Parathyroid adenoma (tissue), 2 donors: ENCODE results near the gene ANKRD6.
"Not testable (repeated sequence)": the region's sequence is repeated elsewhere in the genome, so short reads cannot be mapped to it uniquely, and the experiment has no call there.

ENCODE experiments used
- H2AFZ ChIP-seq: fragments of 300-600 bp; sonication (generic); one replicate; pipeline ENCODE4 v1.7.0; 2017; ENCODE audit warnings: antibody characterized with exemption, mild to moderate bottlenecking
- H3K27ac ChIP-seq: fragments of 300-600 bp; sonication (generic); one replicate; pipeline ENCODE4 v1.7.0; 2017
- H3K27me3 ChIP-seq: fragments of 300-600 bp; sonication (generic); one replicate; pipeline ENCODE4 v1.7.0; 2017; ENCODE audit warnings: low read length; ENCODE audit not compliant: control insufficient read depth, insufficient read depth
- H3K36me3 ChIP-seq: fragments of 300-600 bp; sonication (generic); one replicate; pipeline ENCODE4 v1.7.0; 2017; ENCODE audit warnings: low read length; ENCODE audit not compliant: control insufficient read depth, insufficient read depth
- H3K4me1 ChIP-seq: fragments of 300-600 bp; sonication (generic); one replicate; pipeline ENCODE4 v1.7.0; 2017; ENCODE audit warnings: control low read depth
- H3K4me2 ChIP-seq: fragments of 300-600 bp; sonication (generic); one replicate; pipeline ENCODE4 v1.7.0; 2017; ENCODE audit warnings: low read length
- H3K4me3 ChIP-seq: fragments of 300-600 bp; sonication (generic); one replicate; pipeline ENCODE4 v1.7.0; 2017; ENCODE audit warnings: low read depth, low read length
- H3K79me2 ChIP-seq: fragments of 300-600 bp; sonication (generic); one replicate; pipeline ENCODE4 v1.7.0; 2017; ENCODE audit warnings: control low read depth
- H3K9ac ChIP-seq: fragments of 300-600 bp; sonication (generic); one replicate; pipeline ENCODE4 v1.7.0; 2017; ENCODE audit warnings: mild to moderate bottlenecking
- H3K9me3 ChIP-seq: fragments of 300-600 bp; sonication (generic); one replicate; pipeline ENCODE4 v1.7.0; 2017; ENCODE audit warnings: low read length; ENCODE audit not compliant: control insufficient read depth
- TF ChIP-seq, protein P1 (sequence below): fragments of 300-600 bp; sonication (generic); IDR thresholded peaks from one replicate; pipeline ENCODE4 v1.7.0; 2017; ENCODE audit warnings: antibody characterized with exemption, mild to moderate bottlenecking
- donor health status: primary hyperparathyroidism.

The ANKRD6 gene

DNA sequence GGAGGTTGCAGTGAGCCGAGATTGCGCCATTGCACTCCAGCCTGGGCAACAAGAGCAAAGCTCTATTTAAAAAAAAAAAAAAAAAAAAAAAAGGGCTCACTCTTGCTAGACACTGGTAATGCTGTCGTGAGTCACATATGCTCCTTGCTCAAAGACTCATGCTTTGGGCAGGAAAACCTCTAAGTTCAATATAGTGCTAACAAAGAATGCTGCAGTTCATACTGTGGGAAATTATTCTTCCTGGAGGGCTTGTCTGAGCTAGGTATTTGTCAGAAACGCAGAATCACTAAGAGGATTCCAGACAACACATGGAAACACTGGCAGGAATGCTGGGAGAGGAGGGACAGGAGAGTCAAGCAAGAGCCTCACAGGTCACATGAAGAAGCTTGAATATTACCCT, 207.9 kb downstream of the ANKRD6 start:
- Histone ChIP-seq H3K36me3 (no peaks in the 10 kb centered on the region), H3K9ac (no peak overlapping the region)
- TF ChIP-seq, protein P1, sequence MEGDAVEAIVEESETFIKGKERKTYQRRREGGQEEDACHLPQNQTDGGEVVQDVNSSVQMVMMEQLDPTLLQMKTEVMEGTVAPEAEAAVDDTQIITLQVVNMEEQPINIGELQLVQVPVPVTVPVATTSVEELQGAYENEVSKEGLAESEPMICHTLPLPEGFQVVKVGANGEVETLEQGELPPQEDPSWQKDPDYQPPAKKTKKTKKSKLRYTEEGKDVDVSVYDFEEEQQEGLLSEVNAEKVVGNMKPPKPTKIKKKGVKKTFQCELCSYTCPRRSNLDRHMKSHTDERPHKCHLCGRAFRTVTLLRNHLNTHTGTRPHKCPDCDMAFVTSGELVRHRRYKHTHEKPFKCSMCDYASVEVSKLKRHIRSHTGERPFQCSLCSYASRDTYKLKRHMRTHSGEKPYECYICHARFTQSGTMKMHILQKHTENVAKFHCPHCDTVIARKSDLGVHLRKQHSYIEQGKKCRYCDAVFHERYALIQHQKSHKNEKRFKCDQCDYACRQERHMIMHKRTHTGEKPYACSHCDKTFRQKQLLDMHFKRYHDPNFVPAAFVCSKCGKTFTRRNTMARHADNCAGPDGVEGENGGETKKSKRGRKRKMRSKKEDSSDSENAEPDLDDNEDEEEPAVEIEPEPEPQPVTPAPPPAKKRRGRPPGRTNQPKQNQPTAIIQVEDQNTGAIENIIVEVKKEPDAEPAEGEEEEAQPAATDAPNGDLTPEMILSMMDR: no peak

DNA sequence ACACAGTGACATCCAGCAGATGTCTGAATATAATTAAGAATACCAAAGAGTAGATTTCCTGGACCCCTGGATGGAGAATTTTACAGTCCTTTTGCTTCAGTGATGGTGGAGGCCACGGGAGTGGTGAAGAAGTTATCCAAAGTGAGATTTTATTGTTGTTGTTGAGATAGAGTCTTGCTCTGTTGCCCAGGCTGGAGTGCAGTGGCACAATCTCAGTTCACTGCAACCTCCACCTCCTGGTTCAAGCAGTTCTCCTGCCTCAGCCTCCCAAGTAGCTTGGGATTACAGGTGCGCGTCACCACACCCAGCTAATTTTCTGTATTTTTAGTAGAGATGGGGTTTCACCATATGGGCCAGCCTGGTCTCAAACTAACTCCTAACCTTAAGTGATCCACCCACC, 208.6 kb downstream of the ANKRD6 start:
- not testable (repeated sequence) for H3K9me3 ChIP-seq, H2AFZ ChIP-seq, H3K27me3 ChIP-seq, H3K9ac ChIP-seq, H3K27ac ChIP-seq, H3K36me3 ChIP-seq, H3K4me3 ChIP-seq, H3K79me2 ChIP-seq, H3K4me2 ChIP-seq
- H3K4me1 ChIP-seq: peaks cover 10% of the 10 kb centered on the region

More for the DNA sequence above, 207.9 kb downstream of the ANKRD6 start:
- Histone ChIP-seq H3K9me3 (no peaks in the 10 kb centered on the region), H3K79me2 (peaks cover 4% of the 10 kb centered on the region), H3K27ac (no peak overlapping the region), H3K4me3 (no peak overlapping the region), H3K27me3 (no peaks in the 10 kb centered on the region), H3K4me2 (no peak overlapping the region), H2AFZ (no peak overlapping the region), H3K4me1 (peaks cover 10% of the 10 kb centered on the region)

DNA sequence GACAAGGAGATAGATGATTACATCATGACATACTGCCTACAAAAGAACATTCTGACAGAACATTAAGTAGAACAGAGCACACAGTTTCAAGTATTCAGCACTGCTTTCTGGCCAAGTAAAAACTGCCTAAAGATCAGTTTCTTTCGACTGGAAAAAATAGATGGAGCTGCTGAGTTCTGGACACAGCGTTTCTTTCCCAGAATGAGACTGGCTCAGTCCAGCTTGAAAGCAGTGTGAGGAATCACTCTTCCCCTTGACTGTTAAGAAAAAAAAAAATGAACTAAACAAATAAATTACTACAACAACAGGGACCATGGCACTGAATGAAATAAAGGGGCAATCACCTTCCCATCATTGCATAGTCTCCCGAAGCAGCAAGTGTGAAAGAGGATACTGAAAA, 210.0 kb downstream of the ANKRD6 start:
- Histone ChIP-seq H3K27me3 (no peaks in the 10 kb centered on the region), H3K79me2 (peaks cover under 1% of the 10 kb centered on the region), H3K9ac (no peak overlapping the region), H3K9me3 (no peaks in the 10 kb centered on the region), H3K36me3 (no peaks in the 10 kb centered on the region), H3K4me3 (no peak overlapping the region), H2AFZ (no peak overlapping the region), H3K4me1 (peaks cover 5% of the 10 kb centered on the region), H3K4me2 (no peak overlapping the region), H3K27ac (no peak overlapping the region)
- TF ChIP-seq, protein P1: no peak

DNA sequence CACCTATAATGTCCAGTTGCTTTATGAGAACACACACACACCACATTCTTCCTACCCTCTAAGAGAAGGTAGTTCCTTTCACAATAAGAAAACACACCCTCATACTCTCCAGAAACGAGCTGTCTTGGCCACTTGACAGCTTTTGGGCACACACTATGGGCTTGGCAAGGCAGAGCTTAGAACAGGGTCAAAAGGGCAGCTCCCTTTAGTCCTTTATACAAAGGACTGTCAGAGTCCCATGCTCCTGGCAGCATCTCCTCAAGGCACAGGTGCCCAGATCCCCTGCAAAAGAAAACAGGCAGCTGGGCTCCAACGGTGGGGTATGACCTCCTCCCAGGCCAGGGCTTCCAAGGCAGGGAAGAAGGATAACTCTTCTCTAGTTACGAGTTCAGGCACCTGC, 210.5 kb downstream of the ANKRD6 start:
- Histone ChIP-seq H3K9ac (no peak overlapping the region), H3K79me2 (no peaks in the 10 kb centered on the region), H3K4me1 (peaks cover 5% of the 10 kb centered on the region), H3K27me3 (no peaks in the 10 kb centered on the region), H3K36me3 (no peaks in the 10 kb centered on the region), H2AFZ (no peak overlapping the region), H3K4me3 (no peak overlapping the region), H3K27ac (no peak overlapping the region), H3K9me3 (no peaks in the 10 kb centered on the region), H3K4me2 (no peak overlapping the region)
- TF ChIP-seq, protein P1: no peak

DNA sequence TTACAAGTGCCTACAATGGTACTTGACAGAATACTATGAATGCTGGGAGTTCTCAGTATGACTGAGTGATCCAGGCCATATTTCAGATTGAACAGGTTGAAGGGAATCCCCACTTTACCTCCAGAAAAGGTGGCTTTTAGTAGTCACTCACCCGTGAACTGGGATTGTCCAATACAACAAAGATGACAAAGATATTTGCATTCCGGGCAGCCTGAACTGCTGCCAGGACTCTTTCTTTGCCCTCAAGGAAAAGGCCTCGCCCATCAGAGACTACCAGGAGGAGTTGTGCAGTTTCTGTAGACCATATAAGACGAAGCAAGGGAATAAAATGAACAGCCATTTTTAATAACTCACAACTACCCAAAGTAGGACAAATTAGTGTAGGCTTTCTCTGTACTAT, 211.9 kb downstream of the ANKRD6 start:
- H3K4me3 ChIP-seq: no peak overlapping the region
- no peak overlapping the region for H2AFZ ChIP-seq
- TF ChIP-seq, protein P1: no peak
- H3K27me3 ChIP-seq: no peaks in the 10 kb centered on the region
- H3K9me3 ChIP-seq: no peaks in the 10 kb centered on the region
- no peaks in the 10 kb centered on the region for H3K79me2 ChIP-seq
- no peaks in the 10 kb centered on the region for H3K36me3 ChIP-seq
- H3K27ac ChIP-seq: no peak overlapping the region
- H3K4me1 ChIP-seq: peaks cover 5% of the 10 kb centered on the region
- no peak overlapping the region for H3K9ac ChIP-seq
- H3K4me2 ChIP-seq: no peak overlapping the region
